Fibroblast of lung (primary cell): ENCODE results near the gene KCTD3. TPM values are rescaled to one million over a fixed set of nuclear protein-coding genes. Genes with fewer than 3 reads are reported as not detected.

Experiments used
- DNase-seq, 2 donors: peaks; one replicate each; pipeline versions ENCODE4 v3.0.0 to v3.0.0-alpha.2; 2010; ENCODE audit warnings: low read depth in 2 of 2
- H2AFZ ChIP-seq: 2 replicates; pipeline ENCODE4 v1.5.1; 2012; ENCODE audit warnings: low read length, control low read depth, inconsistent platforms
- H3K27ac ChIP-seq: 2 replicates; pipeline ENCODE4 v1.5.1; 2011; ENCODE audit warnings: low read length, control low read depth; ENCODE audit not compliant: insufficient read depth
- H3K27me3 ChIP-seq: 2 replicates; pipeline ENCODE4 v1.5.1; 2011; ENCODE audit warnings: mild to moderate bottlenecking, low read length; ENCODE audit not compliant: control insufficient read depth, insufficient read depth
- H3K36me3 ChIP-seq: 2 replicates; pipeline ENCODE4 v1.5.1; 2011; ENCODE audit warnings: low read length; ENCODE audit not compliant: control insufficient read depth, insufficient read depth
- H3K4me1 ChIP-seq: 2 replicates; pipeline ENCODE4 v1.5.1; 2011; ENCODE audit warnings: low read length; ENCODE audit not compliant: control insufficient read depth, insufficient read depth; ENCODE audit errors: extremely low read depth
- H3K4me2 ChIP-seq: 2 replicates; pipeline ENCODE4 v1.5.1; 2011; ENCODE audit warnings: low read length, control low read depth; ENCODE audit not compliant: insufficient read depth; ENCODE audit errors: extremely low read depth
- H3K4me3 ChIP-seq, 4 experiments: fragments of 200-600 bp in 1 of 4; sonication (generic) in 1 of 4; replicated peaks in 1 of 4; 2 replicates each; pipeline ENCODE4 v1.5.1; 2011 to 2016; ENCODE audit warnings: low read length in 4 of 4, low read depth in 3 of 4, mild to moderate bottlenecking in 3 of 4, control low read depth in 2 of 4, inconsistent platforms in 1 of 4, mixed read lengths in 1 of 4; ENCODE audit not compliant: insufficient read depth in 1 of 4; ENCODE audit errors: control extremely low read depth in 1 of 4
- H3K79me2 ChIP-seq: 2 replicates; pipeline ENCODE4 v1.5.1; 2012; ENCODE audit warnings: mild to moderate bottlenecking, low read length, inconsistent platforms; ENCODE audit not compliant: control insufficient read depth, insufficient read depth
- H3K9ac ChIP-seq: 2 replicates; pipeline ENCODE4 v1.5.1; 2011; ENCODE audit warnings: mild to moderate bottlenecking, low read length, control low read depth; ENCODE audit not compliant: insufficient read depth
- H3K9me3 ChIP-seq: 2 replicates; pipeline ENCODE4 v1.5.1; 2012; ENCODE audit warnings: low read depth, low read length; ENCODE audit not compliant: control insufficient read depth, insufficient read depth
- H4K20me1 ChIP-seq: 2 replicates; pipeline ENCODE4 v1.5.1; 2011; ENCODE audit warnings: low read length; ENCODE audit not compliant: control insufficient read depth, insufficient read depth; ENCODE audit errors: extremely low read depth
- CTCF ChIP-seq, 2 donors: IDR thresholded peaks in 1 of 2; conservative IDR thresholded peaks in 1 of 2; 1 replicate in 1 of 2; 2 replicates in 1 of 2; pipeline ENCODE4 v1.5.1; 2011 to 2012; ENCODE audit warnings: low read length in 2 of 2, control low read depth in 1 of 2, inconsistent platforms in 1 of 2, low read depth in 1 of 2, mild to moderate bottlenecking in 1 of 2
- EZH2 ChIP-seq: IDR thresholded peaks from 2 replicates; pipeline ENCODE4 v1.5.1; 2012; ENCODE audit warnings: low read length, control low read depth, mild to moderate bottlenecking; ENCODE audit errors: missing control alignments
- polyA plus RNA-seq, 2 donors: library from polyadenylated mRNA; depleted of rRNA in 1 of 2; stranded (reverse) in 1 of 2; unstranded in 1 of 2; fragments of >200 nt; gene quantifications; 2 replicates each; pipeline ENCODE4 v1.2.1, GENCODE V29; 2011 to 2012; ENCODE audit warnings: missing spikeins in 1 of 2
- total RNA-seq: library from RNA; depleted of rRNA; stranded (reverse); fragments of >200 nt; gene quantifications from 2 replicates; pipeline ENCODE4 v1.2.1, GENCODE V29; 2014

The KCTD3 gene
- total and polyA plus RNA-seq, 2 donors (not counting 1 experiment from before 2014, with no cell fraction given): 65.5 to 76.0 TPM

- no peaks in the 10 kb centered on the region for H3K36me3 ChIP-seq
- H4K20me1 ChIP-seq: no peaks in the 10 kb centered on the region
- no peak overlapping the region for H3K27ac ChIP-seq
- H3K27me3 ChIP-seq: no peaks in the 10 kb centered on the region
- H3K4me1 ChIP-seq: no peaks in the 10 kb centered on the region
- H3K9me3 ChIP-seq: no peaks in the 10 kb centered on the region
- H2AFZ ChIP-seq: no peak overlapping the region
- no peak overlapping the region for H3K4me2 ChIP-seq
- no peak for DNase-seq
- no peak overlapping the region for H3K9ac ChIP-seq
- no peak for TF ChIP-seq EZH2
- no peak for TF ChIP-seq CTCF (conservative IDR thresholded peaks at IDR 0.05 in 1 of 2, IDR thresholded peaks at IDR 0.05 in 1 of 2; ENCODE audit: low read depth in 1 of 2, low read length in 2 of 2)
- no peaks in the 10 kb centered on the region for H3K79me2 ChIP-seq
- H3K4me3 ChIP-seq: no peak overlapping the region
Measured at GRCh38 chr1:215645861-215646260, 78.8 kb downstream of the KCTD3 start.

GRCh38 chr1:215647738-215648137 is 80.6 kb downstream of the KCTD3 start:
- Histone ChIP-seq H4K20me1 (no peaks in the 10 kb centered on the region), H3K4me1 (no peaks in the 10 kb centered on the region), H3K9ac (no peak overlapping the region), H3K4me3 (no peak overlapping the region), H2AFZ (no peak overlapping the region), H3K4me2 (no peak overlapping the region), H3K27ac (no peak overlapping the region), H3K27me3 (peaks cover 3% of the 10 kb centered on the region), H3K9me3 (no peaks in the 10 kb centered on the region), H3K79me2 (no peaks in the 10 kb centered on the region), H3K36me3 (no peaks in the 10 kb centered on the region)
- no peak for DNase-seq
- TF ChIP-seq EZH2 (no peak), CTCF (conservative IDR thresholded peaks at IDR 0.05 in 1 of 2, IDR thresholded peaks at IDR 0.05 in 1 of 2; ENCODE audit: low read depth in 1 of 2, low read length in 2 of 2) (no peak)

- no peak overlapping the region for H3K4me3 ChIP-seq
- H3K27ac ChIP-seq: no peak overlapping the region
- H3K27me3 ChIP-seq: peaks cover 3% of the 10 kb centered on the region
- H3K79me2 ChIP-seq: no peaks in the 10 kb centered on the region
- H3K9ac ChIP-seq: no peak overlapping the region
- no peaks in the 10 kb centered on the region for H4K20me1 ChIP-seq
- no peaks in the 10 kb centered on the region for H3K4me1 ChIP-seq
- no peaks in the 10 kb centered on the region for H3K9me3 ChIP-seq
- H3K4me2 ChIP-seq: no peak overlapping the region
- no peak overlapping the region for H2AFZ ChIP-seq
- DNase-seq: no peak
- TF ChIP-seq CTCF (conservative IDR thresholded peaks at IDR 0.05 in 1 of 2, IDR thresholded peaks at IDR 0.05 in 1 of 2; ENCODE audit: low read depth in 1 of 2, low read length in 2 of 2) (no peak), EZH2 (no peak)
- no peaks in the 10 kb centered on the region for H3K36me3 ChIP-seq
Measured at GRCh38 chr1:215648957-215649356, 81.9 kb downstream of the KCTD3 start.
